Activated CD8-positive, alpha-beta T cell treated with anti-CD3 and anti-CD28 coated beads, Interleukin-2, amount 10 ng/mL, durations not matched to agents 7 days and 5 days (primary cell): Measurements from ENCODE around the gene FRA10AC1. TPM values are rescaled to one million over a fixed set of nuclear protein-coding genes. Genes with fewer than 3 reads are reported as not detected.

Experiments used
- ATAC-seq: fragments of 150-1000 bp; cut with Tn5 transposase; one replicate; pipeline ENCODE4 v1.10.0; 2021; ENCODE audit warnings: moderate library complexity
- CTCF ChIA-PET: fragments of 350-600 bp; sonication (Branson Sonifier 250); formaldehyde crosslinking; loops from one replicate; lab custom pipeline; 2021; ENCODE audit warnings: antibody characterized with exemption; lab: Charles Lee
- POLR2A ChIA-PET: fragments of 350-600 bp; sonication (Branson Sonifier 250); formaldehyde crosslinking; loops from one replicate; lab custom pipeline; 2021; ENCODE audit warnings: antibody characterized with exemption; lab: Charles Lee
- DNase-seq: peaks from one replicate; pipeline ENCODE4 v3.0.0-alpha.2; 2020
- H3K27ac Mint-ChIP-seq: one replicate; pipeline ENCODE4 v1.8.0; 2021; ENCODE audit warnings: mild to moderate bottlenecking, mixed read lengths
- H3K27me3 Mint-ChIP-seq: one replicate; pipeline ENCODE4 v1.8.0; 2021; ENCODE audit warnings: low read depth, mixed read lengths
- H3K36me3 Mint-ChIP-seq: one replicate; pipeline ENCODE4 v1.8.0; 2021; ENCODE audit warnings: low read depth, mixed read lengths
- H3K4me1 Mint-ChIP-seq: one replicate; pipeline ENCODE4 v1.8.0; 2021; ENCODE audit warnings: low read depth, mixed read lengths
- H3K4me3 Mint-ChIP-seq: one replicate; pipeline ENCODE4 v1.8.0; 2021; ENCODE audit warnings: mild to moderate bottlenecking, mixed read lengths
- H3K9me3 Mint-ChIP-seq: one replicate; pipeline ENCODE4 v1.8.0; 2022; ENCODE audit warnings: mixed read lengths; ENCODE audit not compliant: insufficient read depth
- total RNA-seq, 2 experiments: library from RNA; stranded (reverse); gene quantifications; one replicate each; pipeline ENCODE4 v1.2.3, GENCODE V29; 2021

The FRA10AC1 gene
- total RNA-seq, 2 experiments from 2014 or later, result 5.4 to 6.0 TPM

DNA sequence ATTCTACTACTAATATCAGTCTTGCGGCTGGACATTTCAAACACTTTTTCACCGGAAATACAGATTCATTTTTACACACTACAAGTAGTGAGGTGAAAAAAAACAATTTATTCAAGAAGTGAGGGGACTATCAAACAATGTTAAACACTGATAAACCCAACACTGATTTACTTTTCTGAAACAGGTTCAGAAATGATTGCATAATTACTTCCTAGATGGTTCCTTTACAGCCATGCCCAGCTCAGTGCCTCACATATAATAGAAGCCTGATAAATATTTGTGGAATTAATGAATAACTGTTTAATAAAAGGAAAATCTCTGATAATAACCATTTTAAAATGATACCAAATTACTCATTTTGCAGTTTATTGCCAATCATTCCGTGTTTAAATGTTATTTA, 34.6 kb downstream of the FRA10AC1 start:
- CTCF ChIA-PET, result no interaction called here
- POLR2A ChIA-PET, result no interaction called here
- ATAC-seq (no peak), DNase-seq (no peak)
- H3K4me1 Mint-ChIP-seq, result no peaks in the 10 kb centered on the region
- no peaks in the 10 kb centered on the region for H3K27me3 Mint-ChIP-seq
- H3K27ac Mint-ChIP-seq, result no peak overlapping the region
- H3K4me3 Mint-ChIP-seq, result no peak overlapping the region
- H3K36me3 Mint-ChIP-seq, result no peaks in the 10 kb centered on the region
- no peaks in the 10 kb centered on the region for H3K9me3 Mint-ChIP-seq

DNA sequence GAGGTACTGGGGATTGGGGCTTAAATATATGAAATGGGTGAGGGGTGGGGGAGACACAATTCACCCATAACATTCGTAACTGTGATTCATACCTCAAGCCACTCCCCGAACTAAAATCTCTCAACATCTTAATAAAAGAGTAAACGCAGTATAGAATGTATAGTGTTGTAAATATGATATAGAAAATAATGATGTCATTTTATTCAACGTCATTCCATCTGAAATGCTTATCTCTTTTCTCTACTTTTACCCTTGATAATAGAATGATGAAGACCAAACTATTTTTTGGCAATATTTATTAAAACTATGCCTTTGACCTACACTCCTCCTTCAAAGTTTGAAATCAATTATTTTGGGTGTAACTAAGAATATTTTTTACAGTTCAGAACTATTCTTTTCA, 36.4 kb downstream of the FRA10AC1 start:
- H3K4me1 Mint-ChIP-seq, result no peaks in the 10 kb centered on the region
- no peak overlapping the region for H3K27ac Mint-ChIP-seq
- ChIA-PET POLR2A (no interaction called here), CTCF (interaction anchor here (1.0 kb wide), 1 partner anchor 150 kb away, joined by 4 read pairs; no protein-coding TSS in a partner anchor)
- no peak for DNase-seq
- H3K27me3 Mint-ChIP-seq, result no peaks in the 10 kb centered on the region
- no peak for ATAC-seq
- no peaks in the 10 kb centered on the region for H3K36me3 Mint-ChIP-seq
- no peak overlapping the region for H3K4me3 Mint-ChIP-seq
- no peaks in the 10 kb centered on the region for H3K9me3 Mint-ChIP-seq

DNA sequence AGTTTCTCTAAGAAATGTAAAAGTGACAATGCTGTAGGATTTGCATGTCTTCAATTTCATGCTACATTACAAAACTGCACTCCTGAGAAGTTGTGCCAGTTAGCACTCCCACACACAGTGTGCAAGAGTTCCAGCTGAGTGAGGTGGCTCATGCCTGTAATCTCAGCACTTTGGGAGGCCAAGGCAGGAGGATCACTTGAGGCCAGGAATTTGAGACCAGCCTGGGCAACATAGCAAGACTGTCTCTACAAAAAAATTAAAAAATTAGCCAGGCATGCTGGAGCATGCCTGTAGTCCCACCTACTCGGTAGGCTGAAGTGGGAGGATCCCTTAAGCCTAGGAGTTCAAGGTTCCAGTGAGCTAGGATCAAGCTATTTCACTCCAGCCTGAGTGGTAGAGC, 44.6 kb downstream of the FRA10AC1 start:
- ChIA-PET POLR2A (no interaction called here), CTCF (no interaction called here)
- H3K9me3 Mint-ChIP-seq, result no peaks in the 10 kb centered on the region
- H3K4me1 Mint-ChIP-seq, result no peaks in the 10 kb centered on the region
- no peaks in the 10 kb centered on the region for H3K27me3 Mint-ChIP-seq
- no peak for DNase-seq
- H3K36me3 Mint-ChIP-seq, result no peaks in the 10 kb centered on the region
- H3K4me3 Mint-ChIP-seq, result no peak overlapping the region
- no peak for ATAC-seq
- no peak overlapping the region for H3K27ac Mint-ChIP-seq

DNA sequence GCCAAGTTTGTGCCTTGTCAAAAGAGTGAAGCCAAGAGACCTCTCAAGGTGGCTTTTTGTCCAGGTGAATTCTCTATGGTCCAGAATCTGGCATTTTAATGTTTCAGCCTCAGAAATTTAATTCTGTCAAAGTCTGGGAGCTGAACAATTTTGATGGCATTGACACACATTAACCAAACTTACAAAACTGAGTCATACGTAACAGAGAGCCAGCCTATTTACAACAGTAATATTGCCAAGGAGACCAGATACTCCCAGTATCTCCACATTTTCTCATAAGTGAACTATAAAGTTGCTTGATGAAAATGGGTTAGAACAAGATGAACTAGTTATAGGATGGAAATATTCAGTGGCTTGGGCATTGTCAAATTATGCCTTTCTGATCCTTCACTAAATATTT, 46.2 kb downstream of the FRA10AC1 start:
- CTCF ChIA-PET, result no interaction called here
- Mint-ChIP-seq H3K9me3 (no peaks in the 10 kb centered on the region), H3K27me3 (no peaks in the 10 kb centered on the region), H3K27ac (no peak overlapping the region), H3K4me1 (no peaks in the 10 kb centered on the region), H3K4me3 (no peak overlapping the region), H3K36me3 (no peaks in the 10 kb centered on the region)
- DNase-seq, result no peak
- ATAC-seq, result no peak
- POLR2A ChIA-PET, result no interaction called here

GRCh38 chr10:93654201-93654600, 48.2 kb downstream of the FRA10AC1 start:
- ATAC-seq, result no peak
- CTCF ChIA-PET, result no interaction called here
- H3K27ac Mint-ChIP-seq, result no peak overlapping the region

GRCh38 chr10:93652857-93653256, 49.5 kb downstream of the FRA10AC1 start:
- H3K27me3 Mint-ChIP-seq, result peaks cover 3% of the 10 kb centered on the region
- no peak overlapping the region for H3K27ac Mint-ChIP-seq
- no peak overlapping the region for H3K4me3 Mint-ChIP-seq
- H3K4me1 Mint-ChIP-seq, result no peaks in the 10 kb centered on the region
- no peaks in the 10 kb centered on the region for H3K36me3 Mint-ChIP-seq
- CTCF ChIA-PET, result no interaction called here
- DNase-seq (no peak), ATAC-seq (no peak)
- POLR2A ChIA-PET, result no interaction called here
- H3K9me3 Mint-ChIP-seq, result no peaks in the 10 kb centered on the region

More at GRCh38 chr10:93654201-93654600, 48.2 kb downstream of the FRA10AC1 start:
- Mint-ChIP-seq H3K27me3 (peaks cover 3% of the 10 kb centered on the region), H3K4me1 (no peaks in the 10 kb centered on the region), H3K9me3 (no peaks in the 10 kb centered on the region), H3K36me3 (no peaks in the 10 kb centered on the region), H3K4me3 (no peak overlapping the region)
- DNase-seq, result no peak
- POLR2A ChIA-PET, result no interaction called here

DNA sequence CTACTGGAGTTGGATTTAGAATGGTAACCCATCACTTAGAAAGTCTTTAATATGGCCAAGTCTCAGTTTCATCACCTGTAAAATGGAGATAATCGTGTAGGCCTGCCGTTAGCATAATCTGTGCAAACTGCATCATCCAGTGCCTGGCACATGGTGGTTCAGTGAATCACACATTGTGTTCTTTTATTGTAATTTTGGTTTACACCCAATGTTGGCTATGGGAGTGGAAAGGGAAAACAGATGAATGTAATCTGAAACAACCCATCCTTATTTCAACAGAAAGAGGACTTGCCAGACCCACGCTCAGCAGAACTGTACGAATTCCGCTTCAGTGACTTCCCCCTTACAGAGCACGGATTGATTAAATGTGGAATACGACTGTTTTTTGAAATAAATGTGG, 62.6 kb downstream of the FRA10AC1 start:
- Mint-ChIP-seq H3K4me1 (no peaks in the 10 kb centered on the region), H3K27me3 (peaks cover 10% of the 10 kb centered on the region), H3K9me3 (no peaks in the 10 kb centered on the region), H3K4me3 (no peak overlapping the region), H3K27ac (no peak overlapping the region), H3K36me3 (no peaks in the 10 kb centered on the region)
- ATAC-seq (no peak), DNase-seq (no peak)
- POLR2A ChIA-PET, result no interaction called here
- CTCF ChIA-PET, result no interaction called here

- H3K36me3 Mint-ChIP-seq, result no peaks in the 10 kb centered on the region
- DNase-seq (no peak), ATAC-seq (no peak)
- H3K9me3 Mint-ChIP-seq, result no peaks in the 10 kb centered on the region
- H3K27me3 Mint-ChIP-seq, result peaks cover 2% of the 10 kb centered on the region
- POLR2A ChIA-PET, result no interaction called here
- no peak overlapping the region for H3K4me3 Mint-ChIP-seq
- no peak overlapping the region for H3K27ac Mint-ChIP-seq
- CTCF ChIA-PET, result no interaction called here
- no peaks in the 10 kb centered on the region for H3K4me1 Mint-ChIP-seq
Observed at GRCh38 chr10:93630625-93631557, 71.5 kb downstream of the FRA10AC1 start.

DNA sequence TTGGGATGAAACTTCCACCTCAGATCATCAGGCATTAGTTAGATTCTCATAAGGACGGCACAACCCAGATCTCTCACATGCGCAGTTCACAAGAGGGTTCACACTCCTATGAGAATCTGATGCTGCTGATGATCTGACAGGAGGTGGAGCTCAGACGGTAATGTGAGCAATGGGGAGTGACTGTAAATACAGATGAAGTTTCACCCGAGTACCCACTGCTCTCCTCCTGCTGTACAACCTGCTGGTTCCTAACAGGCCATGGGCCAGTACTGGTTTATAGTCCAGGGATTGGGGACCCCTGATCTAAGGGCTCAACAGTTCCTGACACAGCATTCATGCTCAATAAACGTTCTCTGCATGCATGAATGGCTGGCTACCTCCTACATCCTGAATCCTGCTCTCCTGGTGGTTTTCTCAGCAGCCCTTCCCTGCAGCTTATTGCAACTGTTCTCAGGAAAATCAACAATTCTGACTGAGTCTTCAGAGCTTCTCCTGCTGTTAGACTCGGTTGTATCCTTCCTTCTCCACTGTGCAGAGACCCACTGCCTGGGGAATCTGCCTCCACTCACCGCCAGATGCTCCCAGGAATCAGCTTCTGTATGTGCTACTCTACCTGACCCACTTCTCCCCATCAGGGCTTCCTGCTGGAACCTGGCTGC, 72.6 kb downstream of the FRA10AC1 start:
- H3K4me3 Mint-ChIP-seq, result no peak overlapping the region
- ChIA-PET CTCF (no interaction called here), POLR2A (no interaction called here)
- DNase-seq, result no peak
- ATAC-seq, result no peak
- H3K4me1 Mint-ChIP-seq, result no peaks in the 10 kb centered on the region
- no peak overlapping the region for H3K27ac Mint-ChIP-seq
- H3K9me3 Mint-ChIP-seq, result no peaks in the 10 kb centered on the region
- H3K36me3 Mint-ChIP-seq, result no peaks in the 10 kb centered on the region
- peaks cover 2% of the 10 kb centered on the region for H3K27me3 Mint-ChIP-seq

DNA sequence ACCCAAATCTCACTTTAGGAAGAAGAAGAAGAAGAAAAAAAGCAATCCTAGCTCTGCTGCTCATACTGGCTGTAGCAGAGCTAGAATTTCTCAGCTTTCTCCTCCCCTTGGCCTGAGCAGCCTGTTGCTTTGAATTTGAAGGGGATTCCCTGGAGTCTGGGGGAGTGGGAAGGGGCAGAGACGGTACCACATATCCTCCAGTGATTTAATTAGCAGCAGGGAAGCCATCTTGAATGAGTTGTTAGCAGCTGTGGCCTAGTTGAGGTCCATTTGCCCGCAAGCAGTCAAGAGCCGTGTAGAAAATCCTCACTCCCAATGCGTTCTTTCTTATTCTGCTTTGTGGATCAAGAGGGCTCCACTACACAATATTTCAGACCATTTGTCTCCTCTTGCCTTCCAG, 73.5 kb downstream of the FRA10AC1 start:
- no peak overlapping the region for H3K27ac Mint-ChIP-seq
- no peaks in the 10 kb centered on the region for H3K9me3 Mint-ChIP-seq
- no peaks in the 10 kb centered on the region for H3K4me1 Mint-ChIP-seq
- ChIA-PET CTCF (no interaction called here), POLR2A (interaction anchor here (0.7 kb wide), 1 partner anchor 15 kb away, joined by 3 read pairs; no protein-coding TSS in a partner anchor)
- no peak overlapping the region for H3K4me3 Mint-ChIP-seq
- H3K27me3 Mint-ChIP-seq, result peaks cover 2% of the 10 kb centered on the region
- no peaks in the 10 kb centered on the region for H3K36me3 Mint-ChIP-seq
- no peak for ATAC-seq
- no peak for DNase-seq

DNA sequence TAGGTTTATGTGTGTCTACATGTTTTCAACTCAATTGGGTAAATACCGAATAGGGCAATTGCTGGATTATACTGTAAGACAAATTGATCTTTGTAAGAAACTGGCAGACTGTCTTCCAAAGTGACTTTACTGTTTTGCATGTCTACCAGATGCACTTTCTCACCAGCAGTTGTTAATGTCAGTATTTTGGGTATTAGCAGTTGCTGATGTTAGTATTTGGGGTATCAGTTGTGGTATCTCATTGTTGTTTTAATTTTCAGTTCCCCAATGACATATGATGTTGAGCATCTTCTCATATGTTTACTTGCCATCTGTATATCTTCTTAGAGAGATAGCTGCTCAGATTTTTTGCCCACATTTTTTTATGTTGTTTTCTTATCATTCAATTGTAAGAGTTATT, 79.5 kb downstream of the FRA10AC1 start:
- POLR2A ChIA-PET, result no interaction called here
- H3K4me3 Mint-ChIP-seq, result no peak overlapping the region
- H3K36me3 Mint-ChIP-seq, result no peaks in the 10 kb centered on the region
- H3K27ac Mint-ChIP-seq, result no peak overlapping the region
- no peaks in the 10 kb centered on the region for H3K9me3 Mint-ChIP-seq
- no peaks in the 10 kb centered on the region for H3K4me1 Mint-ChIP-seq
- CTCF ChIA-PET, result no interaction called here
- no peak for ATAC-seq
- no peak for DNase-seq
- H3K27me3 Mint-ChIP-seq, result peaks cover 2% of the 10 kb centered on the region

- Mint-ChIP-seq H3K4me1 (peaks cover 2% of the 10 kb centered on the region), H3K27me3 (peaks cover 5% of the 10 kb centered on the region), H3K36me3 (no peaks in the 10 kb centered on the region), H3K9me3 (no peaks in the 10 kb centered on the region), H3K27ac (no peak overlapping the region), H3K4me3 (no peak overlapping the region)
- ChIA-PET POLR2A (no interaction called here), CTCF (no interaction called here)
- no peak for DNase-seq
- no peak for ATAC-seq
Observed at GRCh38 chr10:93620925-93621324, 81.5 kb downstream of the FRA10AC1 start.
